ENCODE measurements around the gene MSH4. TPM values are rescaled to one million over a fixed set of nuclear protein-coding genes. Genes with fewer than 3 reads are reported as not detected.
A peak's percentile ranks its signal among the peaks of the same experiment; 100 is the strongest.
"Not testable (repeated sequence)": the region's sequence is repeated elsewhere in the genome, so short reads cannot be mapped to it uniquely, and the experiment has no call there.

The MSH4 gene
- total RNA-seq (under 1 TPM; 0.44 to 0.79 TPM), polyA plus RNA-seq (ENCODE audit: insufficient read length in 2 of 2) (under 1 TPM; 0.49 to 0.65 TPM)
- long read RNA-seq, donor 1 = 0 reads
- long read RNA-seq, donor 2 = 0 reads
- long read RNA-seq, donor 3 = 0 reads
- long read RNA-seq, donor 4 = 0 reads

GRCh38 chr1:75796376-75797272 lies at the start of gene MSH4:
Gene MSH4 (plus strand): TSS chr1:75796882. CDS start chr1:75796986, 104 bp downstream.
- peaks cover 33% of the 10 kb centered on the region for H3K36me3 ChIP-seq (ENCODE audit: control insufficient read depth, insufficient read depth, low read length)
- H3K9me3 ChIP-seq (ENCODE audit: control insufficient read depth, insufficient read depth, low read length) = no peaks in the 10 kb centered on the region
- no peaks in the 10 kb centered on the region for H3K4me1 ChIP-seq (ENCODE audit: control insufficient read depth, insufficient read depth, low read length)
- WGBS (ENCODE audit: insufficient coverage) = 94% methylated on average over 34 of the region's 34 CpGs
- no peak within 1 kb of the TSS for H3K27ac ChIP-seq (ENCODE audit: low read depth, low read length)
- H3K27me3 ChIP-seq (ENCODE audit: control insufficient read depth, insufficient read depth, low read length) = no peaks in the 10 kb centered on the region
- H3K4me3 ChIP-seq (ENCODE audit: low read depth, low read length) = no peak within 1 kb of the TSS
- peak in 1 of 6 donors; percentile 72 for DNase-seq (ENCODE audit: low read depth in 4 of 6, low spot score in 6 of 6)

GRCh38 chr1:75757210-75757609 lies 39.5 kb upstream of the MSH4 start:
- H3K4me3 ChIP-seq (ENCODE audit: low read depth, low read length); H3K4me1 ChIP-seq (ENCODE audit: control insufficient read depth, insufficient read depth, low read length); H3K27me3 ChIP-seq (ENCODE audit: control insufficient read depth, insufficient read depth, low read length); H3K27ac ChIP-seq (ENCODE audit: low read depth, low read length); DNase-seq (ENCODE audit: low read depth in 4 of 6, low spot score in 6 of 6); H3K9me3 ChIP-seq (ENCODE audit: control insufficient read depth, insufficient read depth, low read length): not testable (repeated sequence)
- H3K36me3 ChIP-seq (ENCODE audit: control insufficient read depth, insufficient read depth, low read length) = peaks cover 23% of the 10 kb centered on the region

- not testable (repeated sequence) for DNase-seq (ENCODE audit: low read depth in 4 of 6, low spot score in 6 of 6); H3K4me1 ChIP-seq (ENCODE audit: control insufficient read depth, insufficient read depth, low read length); H3K9me3 ChIP-seq (ENCODE audit: control insufficient read depth, insufficient read depth, low read length); H3K4me3 ChIP-seq (ENCODE audit: low read depth, low read length); H3K27ac ChIP-seq (ENCODE audit: low read depth, low read length); H3K27me3 ChIP-seq (ENCODE audit: control insufficient read depth, insufficient read depth, low read length)
- 100% methylated on average over 2 of the region's 4 CpGs for WGBS (ENCODE audit: insufficient coverage)
- peaks cover 23% of the 10 kb centered on the region for H3K36me3 ChIP-seq (ENCODE audit: control insufficient read depth, insufficient read depth, low read length)
These were observed 38.1 kb upstream of the MSH4 start for GRCh38 chr1:75758543-75758942.

- no peak for DNase-seq (ENCODE audit: low read depth in 4 of 6, low spot score in 6 of 6)
- H3K36me3 ChIP-seq (ENCODE audit: control insufficient read depth, insufficient read depth, low read length) = peaks cover 3% of the 10 kb centered on the region
- no peak overlapping the region for H3K4me3 ChIP-seq (ENCODE audit: low read depth, low read length)
- H3K9me3 ChIP-seq (ENCODE audit: control insufficient read depth, insufficient read depth, low read length) = no peaks in the 10 kb centered on the region
- no peaks in the 10 kb centered on the region for H3K4me1 ChIP-seq (ENCODE audit: control insufficient read depth, insufficient read depth, low read length)
- 86% methylated on average over 1 of the region's 1 CpG for WGBS (ENCODE audit: insufficient coverage)
- no peaks in the 10 kb centered on the region for H3K27me3 ChIP-seq (ENCODE audit: control insufficient read depth, insufficient read depth, low read length)
- no peak overlapping the region for H3K27ac ChIP-seq (ENCODE audit: low read depth, low read length)
These were observed 32.5 kb upstream of the MSH4 start for GRCh38 chr1:75764057-75764655.

- Histone ChIP-seq H3K27me3 (ENCODE audit: control insufficient read depth, insufficient read depth, low read length) (no peaks in the 10 kb centered on the region), H3K4me1 (ENCODE audit: control insufficient read depth, insufficient read depth, low read length) (no peaks in the 10 kb centered on the region), H3K27ac (ENCODE audit: low read depth, low read length) (no peak overlapping the region), H3K9me3 (ENCODE audit: control insufficient read depth, insufficient read depth, low read length) (no peaks in the 10 kb centered on the region), H3K36me3 (ENCODE audit: control insufficient read depth, insufficient read depth, low read length) (no peaks in the 10 kb centered on the region), H3K4me3 (ENCODE audit: low read depth, low read length) (no peak overlapping the region)
- DNase-seq (ENCODE audit: low read depth in 4 of 6, low spot score in 6 of 6) = no peak
- WGBS (ENCODE audit: insufficient coverage) = no CpG with 5 or more reads among the region's 1 CpG
These were observed 30.9 kb upstream of the MSH4 start for GRCh38 chr1:75765697-75766355.

- DNase-seq (ENCODE audit: low read depth in 4 of 6, low spot score in 6 of 6) = no peak
- H3K27me3 ChIP-seq (ENCODE audit: control insufficient read depth, insufficient read depth, low read length) = no peaks in the 10 kb centered on the region
These were observed 28.7 kb upstream of the MSH4 start for GRCh38 chr1:75768016-75768415.

GRCh38 chr1:75770761-75771160 lies 25.9 kb upstream of the MSH4 start:
- Histone ChIP-seq H3K9me3 (ENCODE audit: control insufficient read depth, insufficient read depth, low read length) (no peaks in the 10 kb centered on the region), H3K27me3 (ENCODE audit: control insufficient read depth, insufficient read depth, low read length) (no peaks in the 10 kb centered on the region), H3K36me3 (ENCODE audit: control insufficient read depth, insufficient read depth, low read length) (no peaks in the 10 kb centered on the region), H3K4me1 (ENCODE audit: control insufficient read depth, insufficient read depth, low read length) (no peaks in the 10 kb centered on the region), H3K4me3 (ENCODE audit: low read depth, low read length) (no peak overlapping the region), H3K27ac (ENCODE audit: low read depth, low read length) (no peak overlapping the region)
- no CpG with 5 or more reads among the region's 1 CpG for WGBS (ENCODE audit: insufficient coverage)
- DNase-seq (ENCODE audit: low read depth in 4 of 6, low spot score in 6 of 6) = no peak

More at GRCh38 chr1:75768016-75768415, 28.7 kb upstream of the MSH4 start:
- no peaks in the 10 kb centered on the region for H3K4me1 ChIP-seq (ENCODE audit: control insufficient read depth, insufficient read depth, low read length)
- H3K27ac ChIP-seq (ENCODE audit: low read depth, low read length) = no peak overlapping the region
- no peaks in the 10 kb centered on the region for H3K9me3 ChIP-seq (ENCODE audit: control insufficient read depth, insufficient read depth, low read length)
- H3K4me3 ChIP-seq (ENCODE audit: low read depth, low read length) = no peak overlapping the region
- WGBS (ENCODE audit: insufficient coverage) = no CpG with 5 or more reads among the region's 1 CpG
- no peaks in the 10 kb centered on the region for H3K36me3 ChIP-seq (ENCODE audit: control insufficient read depth, insufficient read depth, low read length)

- no peaks in the 10 kb centered on the region for H3K27me3 ChIP-seq (ENCODE audit: control insufficient read depth, insufficient read depth, low read length)
- no peaks in the 10 kb centered on the region for H3K36me3 ChIP-seq (ENCODE audit: control insufficient read depth, insufficient read depth, low read length)
- no peak overlapping the region for H3K27ac ChIP-seq (ENCODE audit: low read depth, low read length)
- no peak overlapping the region for H3K4me3 ChIP-seq (ENCODE audit: low read depth, low read length)
- no peak for DNase-seq (ENCODE audit: low read depth in 4 of 6, low spot score in 6 of 6)
- H3K4me1 ChIP-seq (ENCODE audit: control insufficient read depth, insufficient read depth, low read length) = no peaks in the 10 kb centered on the region
- no CpG with 5 or more reads among the region's 3 CpGs for WGBS (ENCODE audit: insufficient coverage)
- no peaks in the 10 kb centered on the region for H3K9me3 ChIP-seq (ENCODE audit: control insufficient read depth, insufficient read depth, low read length)
These were observed 24.7 kb upstream of the MSH4 start for GRCh38 chr1:75771978-75772377.

GRCh38 chr1:75777812-75778211 lies 18.9 kb upstream of the MSH4 start:
- not testable (repeated sequence) for H3K27ac ChIP-seq (ENCODE audit: low read depth, low read length); H3K36me3 ChIP-seq (ENCODE audit: control insufficient read depth, insufficient read depth, low read length); H3K4me1 ChIP-seq (ENCODE audit: control insufficient read depth, insufficient read depth, low read length); H3K9me3 ChIP-seq (ENCODE audit: control insufficient read depth, insufficient read depth, low read length); H3K27me3 ChIP-seq (ENCODE audit: control insufficient read depth, insufficient read depth, low read length); H3K4me3 ChIP-seq (ENCODE audit: low read depth, low read length); DNase-seq (ENCODE audit: low read depth in 4 of 6, low spot score in 6 of 6)
- WGBS (ENCODE audit: insufficient coverage) = 64% methylated on average over 4 of the region's 4 CpGs
